Mammary epithelial cell (primary cell): ENCODE results near the gene MB21D2.

Experiments used
- CTCF ChIP-seq, 2 donors: IDR thresholded peaks in 1 of 2; conservative IDR thresholded peaks in 1 of 2; 2 replicates each; pipeline ENCODE4 v1.5.1; 2011 to 2012; ENCODE audit warnings: inconsistent platforms in 2 of 2, low read length in 2 of 2, mild to moderate bottlenecking in 2 of 2, control low read depth in 1 of 2, low read depth in 1 of 2; ENCODE audit not compliant: insufficient read depth in 1 of 2; ENCODE audit errors: extremely low read depth in 1 of 2
- EZH2 ChIP-seq: IDR thresholded peaks from 2 replicates; pipeline ENCODE4 v1.6.1; 2012; ENCODE audit warnings: low read length, inconsistent platforms, borderline replicate concordance

GRCh38 chr3:192804502-192804901 lies 113.2 kb downstream of the MB21D2 start:
- no peak for TF ChIP-seq CTCF (conservative IDR thresholded peaks at IDR 0.05 in 1 of 2, IDR thresholded peaks at IDR 0.05 in 1 of 2; ENCODE audit: extremely low read depth in 1 of 2, insufficient read depth in 1 of 2, low read depth in 1 of 2, low read length in 2 of 2)
- no peak for TF ChIP-seq EZH2
